MM.1S (cell line): ENCODE measurements around the gene CHDH.

Source experiments
- CTCF ChIP-seq: fragments of 300-600 bp; sonication (generic); IDR thresholded peaks from 2 replicates; pipeline ENCODE4 v1.5.1; 2016; ENCODE audit warnings: antibody characterized with exemption, low read length, mixed read lengths
- EZH2 ChIP-seq: fragments of 300-600 bp; sonication (generic); optimal IDR thresholded peaks from 2 replicates; pipeline ENCODE3; 2017; ENCODE audit warnings: low read depth, mild to moderate bottlenecking, antibody characterized with exemption, low read length, mixed read lengths
- EZH2phosphoT487 ChIP-seq: fragments of 300-600 bp; sonication (generic); IDR thresholded peaks from 2 replicates; pipeline ENCODE4 v1.6.1; 2018; ENCODE audit warnings: antibody characterized with exemption, low read length

GRCh38 chr3:53826048-53826447 is 20.2 kb downstream of the CHDH start:
- TF ChIP-seq CTCF, result no peak
- TF ChIP-seq EZH2phosphoT487, result no peak
- no peak for TF ChIP-seq EZH2
